IgD-negative memory B cell (primary cell): ENCODE results near the gene TBX19. TPM values are rescaled to one million over a fixed set of nuclear protein-coding genes. Genes with fewer than 3 reads are reported as not detected.
A peak's percentile ranks its signal among the peaks of the same experiment; 100 is the strongest.

ENCODE experiments used
- H3K27ac Mint-ChIP-seq, 3 donors: one replicate each; pipeline ENCODE4 v1.8.0; 2020 to 2022; ENCODE audit warnings: mild to moderate bottlenecking in 3 of 3, mixed read lengths in 3 of 3, moderate library complexity in 1 of 3
- H3K27me3 Mint-ChIP-seq: one replicate; pipeline ENCODE4 v1.8.0; 2021; ENCODE audit warnings: mixed read lengths
- H3K36me3 Mint-ChIP-seq: one replicate; pipeline ENCODE4 v1.8.0; 2020; ENCODE audit warnings: mild to moderate bottlenecking, mixed read lengths
- H3K4me1 Mint-ChIP-seq, 3 donors: one replicate each; pipeline ENCODE4 v1.8.0; 2020 to 2022; ENCODE audit warnings: mixed read lengths in 3 of 3, mild to moderate bottlenecking in 1 of 3
- H3K4me3 Mint-ChIP-seq, 4 donors: one replicate each; pipeline ENCODE4 v1.8.0; 2020 to 2022; ENCODE audit warnings: mild to moderate bottlenecking in 4 of 4, mixed read lengths in 4 of 4, moderate library complexity in 3 of 4
- H3K9me3 Mint-ChIP-seq, 3 donors: one replicate each; pipeline ENCODE4 v1.8.0; 2020 to 2021; ENCODE audit warnings: mixed read lengths in 3 of 3, mild to moderate bottlenecking in 1 of 3
- polyA plus RNA-seq: library from polyadenylated mRNA; unstranded; fragments of 300-500 nt; fragmentation: Illumina TruSeq; gene quantifications from one replicate; pipeline ENCODE4 v1.2.3, GENCODE V29; 2021

Gene TBX19
- polyA plus RNA-seq, 1 donor from 2014 or later, result 2.5 TPM

DNA sequence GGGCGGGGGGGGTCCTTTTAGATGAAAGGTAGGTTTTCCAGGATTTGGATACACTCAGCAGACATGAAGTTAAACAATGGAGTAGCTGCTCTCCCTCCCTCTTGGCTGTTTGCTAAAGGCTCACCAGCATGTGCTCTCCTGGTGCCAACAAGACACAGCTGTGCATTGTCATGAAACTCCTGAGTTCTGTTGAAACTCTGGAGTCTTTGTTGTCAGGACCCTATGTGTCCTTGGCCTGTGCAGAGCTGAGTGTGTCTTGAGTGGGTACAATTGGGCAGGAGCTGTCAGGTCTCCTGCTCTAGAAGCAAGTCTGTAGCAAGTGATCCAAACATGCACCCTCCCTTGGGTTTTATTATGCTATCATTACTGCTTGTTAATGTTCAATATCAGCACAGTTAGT lies 12.7 kb downstream of the TBX19 start:
- H3K27ac Mint-ChIP-seq, result no peak overlapping the region
- no peaks in the 10 kb centered on the region for H3K4me1 Mint-ChIP-seq
- H3K36me3 Mint-ChIP-seq, result peaks cover 9% of the 10 kb centered on the region
- no peak overlapping the region for H3K4me3 Mint-ChIP-seq
- no peaks in the 10 kb centered on the region for H3K27me3 Mint-ChIP-seq
- H3K9me3 Mint-ChIP-seq, result no peaks in the 10 kb centered on the region

DNA sequence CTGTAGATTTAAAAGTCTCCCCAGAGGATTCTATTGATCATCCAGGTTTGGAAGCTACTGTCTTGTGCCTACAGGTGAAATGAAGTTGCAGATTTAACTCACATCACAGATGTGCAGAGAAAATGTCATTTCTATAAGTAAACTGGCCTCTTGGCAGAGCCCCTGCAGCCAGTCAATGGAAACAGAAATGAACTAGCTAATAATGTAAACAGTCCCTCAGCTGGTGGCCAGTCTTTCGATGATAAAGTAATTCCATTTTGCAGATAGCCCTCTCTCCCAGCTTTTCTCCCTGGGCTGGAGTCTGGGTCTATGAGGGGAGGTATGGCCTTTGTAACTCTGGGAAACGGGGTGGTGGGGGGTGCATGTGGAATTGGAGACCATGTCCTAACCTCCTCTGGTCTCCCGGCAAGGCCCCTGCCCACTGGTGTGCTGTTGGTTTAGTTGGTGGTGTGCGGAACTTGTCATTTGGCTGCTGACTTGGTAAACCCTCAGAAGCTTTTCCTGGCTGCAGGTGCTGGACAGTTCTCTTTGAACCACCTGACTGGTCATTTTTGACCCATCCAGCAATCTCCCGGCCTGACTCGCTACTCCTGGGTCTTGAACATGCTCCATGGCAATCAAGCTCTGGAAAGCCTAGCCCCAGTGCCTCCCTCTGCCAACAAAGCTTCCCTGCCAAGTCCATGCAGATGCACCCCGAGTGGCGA lies 14.9 kb downstream of the TBX19 start:
- no peak overlapping the region for H3K4me3 Mint-ChIP-seq
- no peaks in the 10 kb centered on the region for H3K4me1 Mint-ChIP-seq
- H3K36me3 Mint-ChIP-seq, result peaks cover 9% of the 10 kb centered on the region
- H3K27ac Mint-ChIP-seq, result no peak overlapping the region
- no peaks in the 10 kb centered on the region for H3K9me3 Mint-ChIP-seq
- H3K27me3 Mint-ChIP-seq, result no peaks in the 10 kb centered on the region

DNA sequence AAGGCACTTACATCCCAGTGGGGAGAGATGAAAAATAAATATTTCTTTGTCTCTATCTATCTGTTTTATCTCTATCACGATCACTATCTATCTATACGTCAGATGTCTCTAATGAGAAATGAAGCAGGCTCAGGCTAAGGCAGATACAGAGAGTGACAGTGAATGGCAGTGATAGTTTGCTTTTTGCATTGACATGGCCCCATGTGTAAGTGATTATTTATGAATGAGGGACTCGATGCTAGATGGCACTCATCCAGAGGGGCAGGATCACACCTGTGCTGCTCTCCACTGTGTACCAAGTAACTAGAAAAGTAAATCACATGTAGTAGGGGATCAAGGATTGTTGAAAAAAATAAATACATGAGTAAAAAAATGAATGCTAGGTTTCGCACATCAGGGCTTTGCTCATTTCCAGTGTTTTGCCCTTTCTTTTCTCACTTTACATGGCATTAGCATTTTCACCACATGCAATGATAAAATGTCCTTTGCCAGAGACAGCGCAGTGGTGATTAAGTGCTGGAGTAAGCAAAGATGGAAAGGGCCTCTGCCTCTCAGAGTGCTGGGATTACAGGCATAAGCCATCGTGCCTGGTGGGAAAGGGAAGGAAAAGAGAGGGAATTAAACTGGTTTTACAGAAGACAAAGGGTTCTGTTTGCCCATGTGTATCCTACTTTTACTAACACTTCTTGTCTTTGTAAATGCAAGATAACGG lies 16.5 kb downstream of the TBX19 start:
- Mint-ChIP-seq H3K27ac (no peak overlapping the region), H3K4me1 (no peaks in the 10 kb centered on the region), H3K27me3 (no peaks in the 10 kb centered on the region), H3K4me3 (no peak overlapping the region), H3K36me3 (peaks cover 7% of the 10 kb centered on the region), H3K9me3 (no peaks in the 10 kb centered on the region)

DNA sequence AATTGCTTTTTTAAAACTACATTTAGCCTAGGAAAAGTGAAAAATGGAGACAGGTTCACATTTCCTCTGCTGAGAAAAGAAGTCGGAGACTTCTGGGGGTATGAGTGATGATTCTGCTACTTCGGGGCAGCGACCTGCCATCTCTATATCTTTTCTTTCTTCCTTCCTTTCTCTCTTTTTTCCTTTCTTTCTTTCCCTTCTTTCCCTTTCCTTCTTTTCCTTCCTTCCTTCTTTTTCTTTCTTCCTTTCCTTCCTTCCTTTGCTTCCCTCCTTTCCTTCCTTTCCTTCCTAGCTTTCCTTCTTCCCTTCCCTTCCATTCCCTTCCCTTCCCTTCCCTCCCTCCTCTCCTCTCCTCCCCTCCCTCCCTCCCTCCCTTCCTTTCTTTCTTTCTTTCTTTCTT lies 17.8 kb downstream of the TBX19 start:
- Mint-ChIP-seq H3K9me3 (no peaks in the 10 kb centered on the region), H3K27me3 (no peaks in the 10 kb centered on the region), H3K27ac (no peak overlapping the region), H3K36me3 (peaks cover 7% of the 10 kb centered on the region), H3K4me1 (no peaks in the 10 kb centered on the region), H3K4me3 (no peak overlapping the region)

DNA sequence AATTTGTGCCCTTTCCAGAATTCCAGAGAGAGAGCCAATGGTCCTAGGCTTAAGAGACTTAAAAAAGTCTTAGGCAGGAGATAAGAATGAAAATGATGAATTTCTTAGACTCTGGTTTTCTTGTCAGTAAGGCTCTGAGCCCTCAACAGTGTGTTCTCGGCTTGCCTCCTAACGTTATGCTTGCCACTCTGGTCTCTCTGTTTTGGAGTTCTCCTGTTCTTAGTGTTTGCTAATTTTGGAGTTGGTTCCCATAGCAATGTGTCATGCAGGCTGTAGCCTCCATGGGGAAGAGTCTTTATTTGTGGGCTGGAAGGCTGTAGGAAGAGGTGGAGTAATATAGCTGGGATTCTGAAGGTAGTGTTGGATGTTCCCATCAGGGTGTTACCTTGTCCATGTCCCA lies 19.9 kb downstream of the TBX19 start:
- Mint-ChIP-seq H3K27me3 (no peaks in the 10 kb centered on the region), H3K36me3 (peaks cover 8% of the 10 kb centered on the region), H3K27ac (no peak overlapping the region), H3K4me3 (no peak overlapping the region), H3K4me1 (no peaks in the 10 kb centered on the region), H3K9me3 (no peaks in the 10 kb centered on the region)

DNA sequence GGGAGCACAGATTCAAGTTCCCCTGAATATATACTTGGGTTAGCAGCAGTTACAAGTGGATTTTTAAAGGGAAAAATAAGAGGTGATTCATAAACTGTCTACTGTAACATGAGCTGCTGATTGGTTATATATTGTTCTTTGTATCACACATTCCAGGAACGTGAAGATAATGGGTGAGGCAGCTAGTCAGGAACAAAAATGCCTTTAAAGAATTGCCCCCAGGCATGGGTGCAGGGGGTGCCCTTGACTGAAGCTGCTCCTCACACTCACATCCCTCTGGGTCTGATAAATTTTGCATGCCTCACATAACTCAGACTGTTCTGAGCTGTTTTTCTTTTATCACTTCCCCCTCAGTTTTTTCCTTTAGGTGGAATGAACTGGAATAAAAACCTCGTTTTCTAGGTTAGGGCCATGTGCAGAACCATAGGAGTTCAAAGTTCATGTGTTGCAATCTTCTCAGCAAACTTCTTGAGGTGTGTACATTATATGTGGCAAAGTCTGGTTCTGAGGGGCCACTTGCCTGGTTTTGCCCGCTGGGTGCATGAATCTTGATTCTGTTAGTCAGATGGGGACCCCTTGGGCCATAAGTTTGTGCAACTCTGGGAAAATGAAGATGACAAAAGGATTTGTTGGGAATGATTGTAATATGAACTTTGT lies 21.1 kb downstream of the TBX19 start:
- no peaks in the 10 kb centered on the region for H3K4me1 Mint-ChIP-seq
- no peak overlapping the region for H3K27ac Mint-ChIP-seq
- H3K36me3 Mint-ChIP-seq, result peaks cover 11% of the 10 kb centered on the region
- no peaks in the 10 kb centered on the region for H3K27me3 Mint-ChIP-seq
- no peak overlapping the region for H3K4me3 Mint-ChIP-seq
- no peaks in the 10 kb centered on the region for H3K9me3 Mint-ChIP-seq

DNA sequence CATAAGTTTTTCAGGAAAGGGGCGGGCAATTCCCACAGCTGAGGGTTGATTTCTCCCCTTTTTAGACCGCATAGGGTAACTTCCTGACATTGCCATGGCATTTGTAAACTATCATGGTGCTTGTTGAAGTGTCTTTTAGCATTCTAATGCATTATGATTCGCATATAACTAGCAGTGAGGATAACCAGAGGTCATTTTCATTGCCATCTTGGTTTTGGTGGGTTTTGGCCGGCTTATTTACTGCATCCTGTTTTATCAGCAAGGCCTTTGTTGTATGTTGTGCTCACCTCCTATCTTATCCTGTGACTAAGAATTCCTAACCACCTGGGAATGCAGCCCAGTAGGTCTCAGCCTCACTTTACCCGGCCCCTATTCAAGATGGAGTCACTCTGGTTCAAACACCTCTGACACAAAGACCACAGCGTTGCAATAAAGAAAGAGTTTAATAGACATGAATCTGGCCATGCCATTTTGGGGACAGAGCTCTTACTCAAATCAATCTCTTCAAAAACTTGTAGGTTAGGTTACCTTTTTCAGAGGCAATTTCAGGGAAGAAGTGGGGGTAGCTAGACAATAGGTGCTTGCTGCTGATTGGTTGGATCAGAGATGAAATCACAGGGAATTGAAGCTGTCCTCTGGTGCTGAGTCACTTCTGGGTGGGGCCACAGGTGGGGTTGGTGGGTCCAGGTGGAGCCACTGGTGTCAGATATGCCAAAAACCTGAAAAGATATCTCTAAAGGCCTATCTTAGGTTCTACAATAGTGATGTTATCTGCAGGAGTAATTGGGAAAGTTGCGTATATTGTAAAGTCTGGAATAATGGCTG lies 23.3 kb downstream of the TBX19 start:
- H3K27ac Mint-ChIP-seq, result no peak overlapping the region
- H3K9me3 Mint-ChIP-seq, result no peaks in the 10 kb centered on the region
- H3K4me3 Mint-ChIP-seq, result no peak overlapping the region
- H3K36me3 Mint-ChIP-seq, result peaks cover 12% of the 10 kb centered on the region
- no peaks in the 10 kb centered on the region for H3K4me1 Mint-ChIP-seq
- H3K27me3 Mint-ChIP-seq, result no peaks in the 10 kb centered on the region

DNA sequence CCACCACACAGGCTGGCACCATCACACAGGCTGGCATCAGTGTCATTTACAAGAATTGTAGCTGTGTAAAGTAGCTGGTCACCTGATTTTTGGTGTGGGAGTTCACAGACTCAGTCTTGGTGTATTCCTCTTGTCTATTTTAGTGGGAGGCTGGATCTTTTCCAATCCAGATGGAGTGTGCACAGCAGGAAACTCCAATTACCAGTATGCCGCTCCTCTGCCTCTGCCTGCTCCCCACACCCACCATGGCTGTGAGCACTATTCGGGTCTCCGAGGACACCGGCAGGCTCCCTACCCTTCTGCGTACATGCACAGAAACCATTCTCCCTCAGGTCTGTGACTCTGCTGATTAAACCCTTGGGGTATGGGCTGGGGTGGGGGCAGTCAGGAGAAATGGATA lies 24.2 kb downstream of the TBX19 start:
- H3K9me3 Mint-ChIP-seq, result no peaks in the 10 kb centered on the region
- no peak overlapping the region for H3K27ac Mint-ChIP-seq
- no peaks in the 10 kb centered on the region for H3K27me3 Mint-ChIP-seq
- H3K4me3 Mint-ChIP-seq, result no peak overlapping the region
- H3K36me3 Mint-ChIP-seq, result peaks cover 12% of the 10 kb centered on the region
- no peaks in the 10 kb centered on the region for H3K4me1 Mint-ChIP-seq

DNA sequence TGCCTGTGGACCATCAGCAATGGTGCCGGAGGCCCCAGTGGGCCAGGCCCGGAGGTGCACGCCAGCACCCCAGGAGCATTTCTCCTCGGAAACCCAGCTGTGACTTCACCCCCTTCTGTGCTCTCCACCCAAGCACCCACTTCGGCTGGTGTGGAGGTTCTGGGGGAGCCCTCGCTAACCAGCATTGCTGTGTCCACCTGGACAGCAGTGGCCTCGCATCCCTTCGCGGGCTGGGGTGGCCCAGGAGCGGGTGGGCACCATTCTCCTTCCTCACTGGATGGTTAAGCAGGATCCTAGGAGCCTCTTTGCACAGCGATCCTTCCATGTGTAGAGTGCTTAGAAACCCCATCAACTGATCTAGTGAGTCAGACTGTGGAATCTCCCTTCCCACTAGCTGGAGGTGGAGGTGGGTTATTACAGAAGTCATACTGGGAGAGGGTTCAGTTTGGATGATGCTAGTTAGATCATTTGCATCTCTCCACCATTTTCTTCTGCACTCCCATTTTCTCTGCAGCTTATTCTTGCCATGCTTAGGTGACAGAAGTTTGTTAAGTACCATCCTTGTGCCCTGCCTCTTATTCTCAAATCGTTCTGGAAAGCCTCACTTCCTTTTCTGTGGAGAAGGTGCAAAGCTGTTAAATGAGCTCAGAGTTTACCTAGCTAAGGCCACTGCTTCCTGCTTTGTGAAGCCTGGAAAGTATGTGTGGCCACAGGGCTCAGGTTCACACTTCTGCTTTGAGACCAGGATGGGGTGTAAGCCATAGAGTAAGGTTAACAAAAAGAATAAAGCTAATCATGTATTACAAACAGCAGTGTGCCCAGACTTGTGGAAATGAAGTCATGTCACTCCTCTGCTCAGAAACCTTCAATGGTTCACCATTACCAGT lies 32.3 kb downstream of the TBX19 start:
- no peaks in the 10 kb centered on the region for H3K4me1 Mint-ChIP-seq
- no peaks in the 10 kb centered on the region for H3K27me3 Mint-ChIP-seq
- H3K9me3 Mint-ChIP-seq, result no peaks in the 10 kb centered on the region
- H3K4me3 Mint-ChIP-seq, result no peak overlapping the region
- no peak overlapping the region for H3K27ac Mint-ChIP-seq
- H3K36me3 Mint-ChIP-seq, result peaks cover 18% of the 10 kb centered on the region

DNA sequence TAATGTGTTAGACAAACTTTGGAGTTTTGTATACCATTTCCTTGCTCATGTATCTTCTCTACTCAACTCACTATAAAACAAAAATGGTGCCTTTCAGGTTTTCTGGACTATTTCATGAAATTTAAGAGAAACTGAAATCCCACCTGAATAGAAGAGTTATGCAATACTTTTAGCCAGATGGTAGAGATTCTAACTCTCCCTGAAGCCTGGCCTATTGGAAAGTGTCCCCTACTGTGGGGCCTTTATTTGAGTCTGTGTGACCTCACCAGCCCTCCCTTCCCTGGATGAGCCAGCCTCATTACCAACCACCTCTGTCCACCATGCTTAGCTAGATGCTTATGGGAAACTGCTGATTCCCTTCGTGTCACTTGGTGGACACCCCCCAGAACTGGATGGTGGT lies 35.5 kb downstream of the TBX19 start:
- H3K4me3 Mint-ChIP-seq, result no peak overlapping the region
- H3K4me1 Mint-ChIP-seq, result no peaks in the 10 kb centered on the region
- no peaks in the 10 kb centered on the region for H3K9me3 Mint-ChIP-seq
- no peak overlapping the region for H3K27ac Mint-ChIP-seq
- H3K27me3 Mint-ChIP-seq, result no peaks in the 10 kb centered on the region
- H3K36me3 Mint-ChIP-seq, result peaks cover 14% of the 10 kb centered on the region

DNA sequence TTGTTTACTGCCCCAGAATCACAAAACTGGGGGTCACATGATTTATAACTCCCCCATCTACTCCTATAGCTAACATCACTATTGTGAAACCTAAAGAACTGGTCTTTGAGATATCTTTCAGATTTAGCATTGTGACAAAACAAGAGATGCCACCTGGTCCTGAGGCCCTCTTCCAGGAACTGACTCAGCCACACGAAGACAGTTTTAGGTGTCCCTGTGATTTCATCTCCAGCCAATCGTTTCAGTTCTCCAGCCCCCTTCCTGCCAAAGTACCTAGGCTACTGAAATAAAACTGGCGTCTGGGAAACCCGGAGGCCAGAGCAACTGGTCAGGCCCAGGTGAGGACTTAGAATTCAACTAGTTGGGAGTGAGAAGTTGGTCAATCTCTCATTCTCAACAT lies 36.6 kb downstream of the TBX19 start:
- Mint-ChIP-seq H3K36me3 (peaks cover 8% of the 10 kb centered on the region), H3K27ac (no peak overlapping the region), H3K4me3 (no peak overlapping the region), H3K9me3 (no peaks in the 10 kb centered on the region), H3K27me3 (no peaks in the 10 kb centered on the region), H3K4me1 (no peaks in the 10 kb centered on the region)

DNA sequence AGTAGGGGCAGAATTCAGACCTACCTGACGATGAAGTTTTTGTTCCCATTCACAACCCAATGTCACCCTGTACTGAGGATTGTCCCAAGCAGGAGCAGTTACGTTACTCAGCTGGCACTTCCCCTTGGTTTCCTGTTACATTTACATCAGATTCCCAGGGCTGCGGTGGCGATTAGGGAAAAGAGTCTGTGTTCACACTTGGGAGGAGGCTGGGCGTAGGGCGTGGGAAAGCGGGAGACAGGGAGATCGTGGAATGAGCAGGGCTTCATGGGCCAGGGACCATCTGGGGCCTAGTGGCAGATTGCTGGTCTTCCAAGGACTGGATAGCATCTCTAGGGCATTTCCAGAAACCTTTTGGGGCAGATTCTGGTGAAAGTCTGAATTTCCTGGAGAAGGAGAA lies 39.0 kb downstream of the TBX19 start:
- Mint-ChIP-seq H3K27me3 (no peaks in the 10 kb centered on the region), H3K27ac (peak overlapping the region in 1 of 3 donors; percentile 18), H3K4me3 (no peak overlapping the region), H3K36me3 (peaks cover 15% of the 10 kb centered on the region), H3K4me1 (no peaks in the 10 kb centered on the region), H3K9me3 (peaks cover 0 to 7% (median 0%) of the 10 kb centered on the region in 3 donors)

DNA sequence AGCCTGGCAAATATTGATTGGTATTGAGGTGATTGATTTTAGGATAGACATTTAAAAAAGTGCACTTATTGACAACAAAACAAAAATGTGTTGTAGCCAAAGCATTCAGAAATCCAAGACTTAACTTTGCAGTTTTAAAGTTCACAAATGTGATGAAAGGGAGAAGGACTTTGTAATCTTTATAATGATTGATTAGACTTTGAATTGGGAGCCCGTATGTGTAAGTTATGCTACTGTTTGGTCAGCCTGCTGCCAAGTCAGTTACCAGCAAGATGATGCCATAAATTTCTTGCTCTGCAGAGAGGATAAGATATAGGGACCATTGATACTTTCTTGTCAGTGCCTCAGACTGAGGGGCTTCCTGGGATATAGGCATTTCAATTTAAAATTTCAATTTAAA lies 39.5 kb downstream of the TBX19 start:
- Mint-ChIP-seq H3K4me1 (peaks cover 0 to 1% (median 0%) of the 10 kb centered on the region in 3 donors), H3K4me3 (no peak overlapping the region), H3K36me3 (peaks cover 17% of the 10 kb centered on the region), H3K27me3 (no peaks in the 10 kb centered on the region), H3K27ac (no peak overlapping the region), H3K9me3 (peaks cover 0 to 9% (median 0%) of the 10 kb centered on the region in 3 donors)

DNA sequence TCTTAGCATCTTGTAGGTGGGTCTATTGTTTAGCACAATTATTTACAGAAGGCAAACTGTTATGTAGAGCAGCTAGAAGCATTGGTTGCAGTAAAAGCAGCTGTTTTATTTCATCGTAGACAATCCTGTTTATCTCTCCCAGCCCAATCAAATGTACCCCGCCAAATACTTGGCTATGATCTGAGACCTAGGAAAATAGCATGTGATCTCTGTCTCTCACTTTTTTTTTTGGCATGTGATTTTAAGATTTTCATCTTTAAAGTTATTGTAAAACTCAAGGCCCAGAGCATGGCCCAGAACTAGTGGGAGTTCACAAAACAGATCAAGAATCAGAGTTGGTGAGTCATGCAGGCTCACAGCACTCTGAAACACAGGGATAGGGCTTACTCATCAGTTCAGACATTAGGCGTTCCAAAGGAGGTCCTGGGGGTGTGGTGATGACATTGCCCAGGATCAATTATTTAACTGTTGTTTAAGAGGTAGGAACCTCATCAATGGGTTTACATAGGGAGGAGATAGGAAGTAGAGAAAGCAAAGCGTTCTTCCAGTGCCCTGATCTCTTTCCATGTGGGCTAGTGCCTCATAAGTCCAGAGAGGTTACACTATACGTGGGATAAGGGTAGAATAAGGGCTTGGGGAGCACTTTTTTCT lies 40.2 kb downstream of the TBX19 start:
- H3K9me3 Mint-ChIP-seq, result peaks cover 0 to 9% (median 2%) of the 10 kb centered on the region in 3 donors
- no peaks in the 10 kb centered on the region for H3K27me3 Mint-ChIP-seq
- peaks cover 0 to 1% (median 0%) of the 10 kb centered on the region in 3 donors for H3K4me1 Mint-ChIP-seq
- no peak overlapping the region for H3K27ac Mint-ChIP-seq
- peaks cover 14% of the 10 kb centered on the region for H3K36me3 Mint-ChIP-seq
- no peak overlapping the region for H3K4me3 Mint-ChIP-seq
